Urothelium cell line (cell line): ENCODE data around the gene MMP19.
A peak's percentile ranks its signal among the peaks of the same experiment; 100 is the strongest.

Source experiments
- DNase-seq: peaks from one replicate; pipeline ENCODE4 v3.0.0; 2011; ENCODE audit warnings: low spot score, mixed read lengths
- FAIRE-seq: peaks from 2 replicates; lab custom pipeline; 2011; peaks lifted over from hg19 to GRCh38; lab: Jason Lieb, UNC

Gene MMP19

GRCh38 chr12:55816881-55817344 is 25.8 kb downstream of the MMP19 start:
- DNase-seq (no peak), FAIRE-seq (no peak)

- DNase-seq (no peak), FAIRE-seq (no peak)
Measured at GRCh38 chr12:55815473-55815872, 27.3 kb downstream of the MMP19 start.

GRCh38 chr12:55814257-55814656 is 28.5 kb downstream of the MMP19 start:
- DNase-seq = no peak
- no peak for FAIRE-seq

GRCh38 chr12:55812088-55812487 is 30.6 kb downstream of the MMP19 start:
- DNase-seq = no peak
- FAIRE-seq = no peak

- DNase-seq (no peak), FAIRE-seq (no peak)
Measured at GRCh38 chr12:55809274-55809673, 33.5 kb downstream of the MMP19 start.

- FAIRE-seq = no peak
- no peak for DNase-seq
Measured at GRCh38 chr12:55806982-55807381, 35.8 kb downstream of the MMP19 start.

- FAIRE-seq (no peak), DNase-seq (no peak)
Measured at GRCh38 chr12:55797550-55797949, 45.2 kb downstream of the MMP19 start.

GRCh38 chr12:55797068-55797467 is 45.7 kb downstream of the MMP19 start:
- FAIRE-seq = no peak
- DNase-seq = peak; percentile 31

- no peak for DNase-seq
- no peak for FAIRE-seq
Measured at GRCh38 chr12:55795950-55796349, 46.8 kb downstream of the MMP19 start.

GRCh38 chr12:55789893-55790292 is 52.8 kb downstream of the MMP19 start:
- DNase-seq = no peak
- FAIRE-seq = no peak

- DNase-seq (no peak), FAIRE-seq (no peak)
Measured at GRCh38 chr12:55789171-55789570, 53.6 kb downstream of the MMP19 start.

- FAIRE-seq = no peak
- no peak for DNase-seq
Measured at GRCh38 chr12:55788546-55788945, 54.2 kb downstream of the MMP19 start.
